Measurements from ENCODE around the gene FEM1B. TPM values are rescaled to one million over a fixed set of nuclear protein-coding genes. Genes with fewer than 3 reads are reported as not detected.

The FEM1B gene
- total and polyA plus RNA-seq, 2 donors = 32.4 to 103 TPM

GRCh38 chr15:68321229-68321628 lies 43.7 kb downstream of the FEM1B start:
- no peaks in the 10 kb centered on the region for H3K36me3 ChIP-seq (ENCODE audit: insufficient read depth)
- no peak overlapping the region for H3K27ac ChIP-seq (ENCODE audit: low read depth)
- H3K4me3 ChIP-seq (ENCODE audit: low read depth, low read length) = no peak overlapping the region
- WGBS = 79% methylated on average over 7 of the region's 7 CpGs
- DNase-seq (ENCODE audit: extremely low spot score) = no peak
- H3K4me1 ChIP-seq (ENCODE audit: insufficient read depth) = no peaks in the 10 kb centered on the region

DNA sequence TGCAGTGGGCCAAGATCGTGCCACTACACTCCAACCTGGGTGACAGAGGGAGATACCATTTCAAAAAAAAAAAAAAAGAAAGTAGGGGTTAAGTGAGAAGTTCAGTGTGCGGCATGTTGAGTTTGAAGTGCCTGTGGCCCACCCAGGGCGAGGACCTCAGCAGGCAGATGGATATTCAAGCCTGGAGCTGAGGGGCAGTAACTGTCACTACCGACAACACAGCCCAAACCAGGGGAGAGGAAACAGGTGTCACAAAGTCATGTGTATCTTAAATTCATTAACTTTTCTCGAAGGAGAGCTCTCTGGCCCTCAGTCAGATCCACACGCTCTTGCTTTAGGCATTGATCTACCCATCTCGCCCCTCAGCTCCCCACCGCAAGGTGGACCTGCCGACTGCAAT lies 45.3 kb downstream of the FEM1B start:
- no peak overlapping the region for H3K4me3 ChIP-seq (ENCODE audit: low read depth, low read length)
- H3K4me1 ChIP-seq (ENCODE audit: insufficient read depth) = no peaks in the 10 kb centered on the region
- 77% methylated on average over 9 of the region's 9 CpGs for WGBS
- no peak overlapping the region for H3K27ac ChIP-seq (ENCODE audit: low read depth)
- no peaks in the 10 kb centered on the region for H3K36me3 ChIP-seq (ENCODE audit: insufficient read depth)
- no peak for DNase-seq (ENCODE audit: extremely low spot score)

DNA sequence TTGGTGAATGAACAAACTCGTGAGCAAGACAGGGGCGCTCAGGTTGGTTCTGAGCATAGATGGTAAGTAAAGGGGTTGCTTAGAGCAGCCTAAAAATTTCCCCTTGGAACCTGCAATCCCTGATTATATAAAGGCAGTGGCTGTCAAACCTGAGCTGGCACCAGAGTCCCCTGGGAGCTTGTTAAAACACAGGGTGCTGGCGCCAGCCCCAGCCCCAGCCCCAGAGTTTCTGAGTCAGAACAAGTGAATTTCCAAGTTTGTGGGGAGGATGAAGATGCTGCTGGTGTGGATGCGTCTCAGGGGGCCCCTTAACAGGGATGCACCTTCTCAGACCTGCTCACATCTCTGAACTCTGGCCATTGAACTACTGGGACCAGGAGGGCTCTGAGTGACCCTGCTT lies 48.2 kb downstream of the FEM1B start:
- Histone ChIP-seq H3K4me1 (ENCODE audit: insufficient read depth) (no peaks in the 10 kb centered on the region), H3K27ac (ENCODE audit: low read depth) (no peak overlapping the region), H3K36me3 (ENCODE audit: insufficient read depth) (no peaks in the 10 kb centered on the region), H3K4me3 (ENCODE audit: low read depth, low read length) (no peak overlapping the region)
- no peak for DNase-seq (ENCODE audit: extremely low spot score)
- 92% methylated on average over 4 of the region's 4 CpGs for WGBS

DNA sequence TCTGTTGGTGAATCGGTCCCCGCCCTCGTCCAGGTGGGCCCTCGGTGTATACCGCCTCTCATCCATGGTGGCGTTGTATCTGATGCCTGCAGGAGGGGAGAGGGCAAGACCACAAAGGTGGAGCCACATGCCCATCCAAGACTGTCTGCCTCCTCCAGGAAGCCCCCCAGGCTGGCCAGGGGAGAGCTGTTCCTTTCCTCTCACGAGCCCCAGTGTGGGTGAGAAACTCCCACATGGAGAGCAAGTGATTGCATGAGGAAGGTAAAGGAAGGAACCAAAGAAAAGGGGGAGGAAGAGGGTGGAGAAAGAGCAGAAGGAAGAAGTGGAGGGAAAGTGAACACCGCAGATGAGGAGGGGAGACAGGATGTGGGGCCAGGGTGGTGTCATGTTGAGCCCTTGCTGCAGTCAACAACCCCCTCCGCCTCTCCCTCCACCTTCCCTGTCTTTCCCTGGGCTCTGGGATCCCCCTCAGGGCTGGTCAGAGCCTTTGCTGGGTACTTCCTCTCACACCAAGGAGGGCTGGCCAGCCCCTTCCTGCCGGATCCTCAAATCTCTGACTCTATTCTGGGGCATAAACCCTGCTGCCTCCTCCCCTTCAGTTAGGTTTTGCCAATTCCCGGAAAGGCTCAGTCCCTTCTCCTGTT lies 49.3 kb downstream of the FEM1B start:
- Histone ChIP-seq H3K27ac (ENCODE audit: low read depth) (no peak overlapping the region), H3K4me1 (ENCODE audit: insufficient read depth) (no peaks in the 10 kb centered on the region), H3K4me3 (ENCODE audit: low read depth, low read length) (no peak overlapping the region), H3K36me3 (ENCODE audit: insufficient read depth) (no peaks in the 10 kb centered on the region)
- DNase-seq (ENCODE audit: extremely low spot score) = no peak
- 81% methylated on average over 11 of the region's 11 CpGs for WGBS

DNA sequence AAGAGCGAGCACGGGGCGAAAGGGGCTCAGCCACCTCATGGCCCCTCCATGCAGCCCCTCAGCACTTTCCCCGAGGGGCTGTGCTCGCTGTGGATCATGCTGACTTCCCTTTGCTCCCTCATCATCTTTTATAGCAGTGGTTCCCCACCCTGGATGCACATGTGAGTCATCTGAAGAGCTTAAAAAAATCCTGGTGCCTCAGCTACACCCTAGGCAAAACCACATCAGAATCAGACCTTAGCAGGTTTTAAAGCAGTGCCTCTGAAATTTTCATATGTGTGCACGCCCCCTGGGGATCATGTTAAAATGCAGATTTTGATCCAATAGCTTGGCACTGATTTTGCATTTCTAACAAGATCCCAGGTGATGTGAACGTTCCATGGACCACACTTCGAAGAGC lies 50.9 kb downstream of the FEM1B start:
- Histone ChIP-seq H3K4me1 (ENCODE audit: insufficient read depth) (no peaks in the 10 kb centered on the region), H3K36me3 (ENCODE audit: insufficient read depth) (no peaks in the 10 kb centered on the region), H3K27ac (ENCODE audit: low read depth) (no peak overlapping the region), H3K4me3 (ENCODE audit: low read depth, low read length) (no peak overlapping the region)
- WGBS = 73% methylated on average over 8 of the region's 8 CpGs
- DNase-seq (ENCODE audit: extremely low spot score) = no peak

GRCh38 chr15:68328964-68329363 lies 51.4 kb downstream of the FEM1B start:
- H3K4me1 ChIP-seq (ENCODE audit: insufficient read depth) = no peaks in the 10 kb centered on the region

DNA sequence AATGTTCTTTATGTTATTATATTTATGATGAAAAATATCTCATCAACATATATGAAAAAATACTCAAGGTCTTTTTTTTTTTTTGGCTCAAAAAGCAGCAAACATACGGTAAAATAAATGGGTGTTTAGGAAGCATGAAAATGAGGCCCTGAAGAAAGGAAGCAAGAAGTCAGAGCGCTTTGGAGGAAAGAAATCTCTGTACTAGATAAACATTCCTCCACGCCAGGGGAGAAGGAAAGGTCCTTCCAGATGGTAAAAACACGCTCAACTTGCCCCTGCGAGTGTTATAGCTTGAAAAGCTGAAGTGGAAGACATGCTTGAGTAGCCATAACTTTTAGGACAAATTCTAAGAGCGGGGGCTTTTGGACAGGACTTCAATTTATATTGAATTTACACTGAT lies 52.9 kb downstream of the FEM1B start:
- Histone ChIP-seq H3K4me1 (ENCODE audit: insufficient read depth) (no peaks in the 10 kb centered on the region), H3K27ac (ENCODE audit: low read depth) (no peak overlapping the region)
- 66% methylated on average over 6 of the region's 6 CpGs for WGBS

More at GRCh38 chr15:68328964-68329363, 51.4 kb downstream of the FEM1B start:
- 96% methylated on average over 3 of the region's 3 CpGs for WGBS
- Histone ChIP-seq H3K4me3 (ENCODE audit: low read depth, low read length) (no peak overlapping the region), H3K27ac (ENCODE audit: low read depth) (no peak overlapping the region), H3K36me3 (ENCODE audit: insufficient read depth) (no peaks in the 10 kb centered on the region)
- DNase-seq (ENCODE audit: extremely low spot score) = no peak

GRCh38 chr15:68330901-68331300 lies 53.4 kb downstream of the FEM1B start:
- Histone ChIP-seq H3K4me1 (ENCODE audit: insufficient read depth) (no peaks in the 10 kb centered on the region), H3K36me3 (ENCODE audit: insufficient read depth) (no peaks in the 10 kb centered on the region), H3K4me3 (ENCODE audit: low read depth, low read length) (no peak overlapping the region), H3K27ac (ENCODE audit: low read depth) (no peak overlapping the region)
- DNase-seq (ENCODE audit: extremely low spot score) = no peak
- WGBS = 75% methylated on average over 10 of the region's 10 CpGs

More for the DNA sequence above, 52.9 kb downstream of the FEM1B start:
- DNase-seq (ENCODE audit: extremely low spot score) = no peak
- Histone ChIP-seq H3K36me3 (ENCODE audit: insufficient read depth) (no peaks in the 10 kb centered on the region), H3K4me3 (ENCODE audit: low read depth, low read length) (no peak overlapping the region)

GRCh38 chr15:68332266-68332665 lies 54.7 kb downstream of the FEM1B start:
- no peak for DNase-seq (ENCODE audit: extremely low spot score)
- WGBS = 92% methylated on average over 21 of the region's 21 CpGs
- Histone ChIP-seq H3K4me1 (ENCODE audit: insufficient read depth) (no peaks in the 10 kb centered on the region), H3K27ac (ENCODE audit: low read depth) (no peak overlapping the region), H3K36me3 (ENCODE audit: insufficient read depth) (no peaks in the 10 kb centered on the region), H3K4me3 (ENCODE audit: low read depth, low read length) (no peak overlapping the region)

GRCh38 chr15:68333775-68334470 lies 56.4 kb downstream of the FEM1B start:
- Histone ChIP-seq H3K4me1 (ENCODE audit: insufficient read depth) (no peaks in the 10 kb centered on the region), H3K4me3 (ENCODE audit: low read depth, low read length) (no peak overlapping the region), H3K27ac (ENCODE audit: low read depth) (no peak overlapping the region), H3K36me3 (ENCODE audit: insufficient read depth) (no peaks in the 10 kb centered on the region)
- DNase-seq (ENCODE audit: extremely low spot score) = no peak
- 76% methylated on average over 8 of the region's 8 CpGs for WGBS

DNA sequence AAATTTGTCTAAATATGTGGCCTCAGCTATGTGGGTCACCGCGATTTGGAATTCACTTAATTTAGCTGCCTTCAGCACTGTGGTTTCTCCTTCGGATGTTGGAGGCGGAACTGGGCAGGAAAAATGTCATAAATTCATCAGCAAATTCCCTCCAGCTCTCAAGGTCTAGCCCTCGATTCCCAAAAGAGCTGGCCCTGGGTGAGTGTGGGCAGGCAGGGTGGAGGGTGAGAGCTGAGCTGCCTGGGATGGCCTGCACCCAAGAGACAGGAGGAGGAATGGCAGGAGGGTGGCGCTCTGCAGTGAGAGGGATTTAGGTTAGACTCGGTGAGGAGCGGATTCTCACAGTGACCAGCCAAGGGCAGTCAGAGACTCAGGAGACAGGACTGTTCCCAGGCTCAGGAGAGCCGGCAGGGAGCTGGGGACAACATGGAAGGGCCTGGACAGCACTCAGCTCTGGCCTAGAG lies 57.1 kb downstream of the FEM1B start:
- 68% methylated on average over 9 of the region's 9 CpGs for WGBS
- H3K36me3 ChIP-seq (ENCODE audit: insufficient read depth) = no peaks in the 10 kb centered on the region
- H3K4me3 ChIP-seq (ENCODE audit: low read depth, low read length) = no peak overlapping the region
- H3K4me1 ChIP-seq (ENCODE audit: insufficient read depth) = no peaks in the 10 kb centered on the region
- no peak overlapping the region for H3K27ac ChIP-seq (ENCODE audit: low read depth)
- DNase-seq (ENCODE audit: extremely low spot score) = no peak

DNA sequence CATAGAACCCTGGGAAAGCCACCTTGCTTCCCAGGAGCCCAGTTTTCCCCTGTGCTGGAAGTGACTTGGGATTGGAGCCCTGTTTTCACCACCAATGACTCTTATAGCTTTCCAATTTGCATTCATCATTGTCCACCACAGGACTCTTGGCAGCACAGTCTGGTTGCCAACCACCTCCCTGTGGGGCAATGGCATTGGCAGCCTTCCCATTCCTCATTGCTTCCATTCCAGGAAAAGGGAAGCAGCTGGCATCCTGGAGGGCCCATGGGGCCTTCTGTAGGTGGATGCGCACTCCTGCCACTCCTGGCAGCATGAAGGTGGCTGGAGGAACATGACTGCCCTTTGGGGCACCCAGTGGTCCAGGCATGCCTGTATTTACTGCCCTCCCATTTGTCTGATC lies 57.7 kb downstream of the FEM1B start:
- DNase-seq (ENCODE audit: extremely low spot score) = no peak
- H3K27ac ChIP-seq (ENCODE audit: low read depth) = no peak overlapping the region
- 88% methylated on average over 1 of the region's 1 CpG for WGBS
- H3K4me3 ChIP-seq (ENCODE audit: low read depth, low read length) = no peak overlapping the region
- H3K36me3 ChIP-seq (ENCODE audit: insufficient read depth) = no peaks in the 10 kb centered on the region
- H3K4me1 ChIP-seq (ENCODE audit: insufficient read depth) = no peaks in the 10 kb centered on the region

DNA sequence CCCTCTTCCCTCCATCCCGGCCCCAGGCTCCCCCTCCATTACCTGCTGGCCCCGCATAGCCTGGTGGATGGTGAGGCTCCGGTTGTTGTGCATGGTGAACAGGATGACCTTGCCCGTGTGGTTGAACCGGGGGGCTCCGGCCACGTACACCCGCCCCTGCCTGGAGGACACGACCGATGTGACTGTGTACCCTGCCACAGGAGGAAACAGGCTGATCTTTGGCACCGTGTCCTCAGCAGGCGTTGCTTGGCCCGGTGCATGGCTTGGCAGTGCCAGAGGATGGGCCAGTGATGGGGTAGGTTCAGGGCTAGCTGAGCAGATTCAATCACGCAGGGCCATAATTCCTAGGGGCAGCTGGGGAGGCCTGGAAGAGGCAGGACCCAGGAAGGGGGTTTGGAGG lies 58.1 kb downstream of the FEM1B start:
- Histone ChIP-seq H3K27ac (ENCODE audit: low read depth) (no peak overlapping the region), H3K4me1 (ENCODE audit: insufficient read depth) (no peaks in the 10 kb centered on the region), H3K36me3 (ENCODE audit: insufficient read depth) (no peaks in the 10 kb centered on the region), H3K4me3 (ENCODE audit: low read depth, low read length) (no peak overlapping the region)
- no peak for DNase-seq (ENCODE audit: extremely low spot score)
- WGBS = 86% methylated on average over 14 of the region's 14 CpGs

DNA sequence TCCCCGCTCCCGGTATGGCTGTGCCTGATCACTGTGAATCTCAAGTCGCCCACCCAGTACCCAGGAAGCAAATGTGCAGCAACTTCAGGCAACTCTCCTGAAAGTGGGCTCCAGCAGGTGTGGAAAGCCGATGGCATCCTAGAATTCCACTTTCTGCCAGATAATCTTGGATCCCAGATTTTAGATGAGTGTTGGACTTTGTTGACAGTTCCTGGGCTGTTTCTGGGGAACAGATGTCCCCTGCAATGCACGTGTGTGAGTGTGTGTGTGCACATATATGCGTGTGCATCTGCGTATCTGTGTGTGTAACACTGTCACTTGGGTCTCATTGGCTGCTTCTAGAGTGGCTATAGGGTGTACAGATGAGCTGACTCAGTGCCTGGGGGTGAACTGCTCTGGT lies 59.0 kb downstream of the FEM1B start:
- 88% methylated on average over 7 of the region's 7 CpGs for WGBS
- H3K36me3 ChIP-seq (ENCODE audit: insufficient read depth) = no peaks in the 10 kb centered on the region
- H3K27ac ChIP-seq (ENCODE audit: low read depth) = no peak overlapping the region
- DNase-seq (ENCODE audit: extremely low spot score) = no peak
- no peaks in the 10 kb centered on the region for H3K4me1 ChIP-seq (ENCODE audit: insufficient read depth)
- H3K4me3 ChIP-seq (ENCODE audit: low read depth, low read length) = no peak overlapping the region

Measured in urinary bladder (tissue), 4 donors.